Fibroblast of lung (primary cell): ENCODE measurements around the gene COMMD10.

Experiments used
- EZH2 ChIP-seq: IDR thresholded peaks from 2 replicates; pipeline ENCODE4 v1.5.1; 2012; ENCODE audit warnings: low read length, control low read depth, mild to moderate bottlenecking; ENCODE audit errors: missing control alignments
- TF ChIP-seq, protein P1 (sequence below), 2 donors: IDR thresholded peaks in 1 of 2; conservative IDR thresholded peaks in 1 of 2; 1 replicate in 1 of 2; 2 replicates in 1 of 2; pipeline ENCODE4 v1.5.1; 2011 to 2012; ENCODE audit warnings: low read length in 2 of 2, control low read depth in 1 of 2, inconsistent platforms in 1 of 2, low read depth in 1 of 2, mild to moderate bottlenecking in 1 of 2

DNA sequence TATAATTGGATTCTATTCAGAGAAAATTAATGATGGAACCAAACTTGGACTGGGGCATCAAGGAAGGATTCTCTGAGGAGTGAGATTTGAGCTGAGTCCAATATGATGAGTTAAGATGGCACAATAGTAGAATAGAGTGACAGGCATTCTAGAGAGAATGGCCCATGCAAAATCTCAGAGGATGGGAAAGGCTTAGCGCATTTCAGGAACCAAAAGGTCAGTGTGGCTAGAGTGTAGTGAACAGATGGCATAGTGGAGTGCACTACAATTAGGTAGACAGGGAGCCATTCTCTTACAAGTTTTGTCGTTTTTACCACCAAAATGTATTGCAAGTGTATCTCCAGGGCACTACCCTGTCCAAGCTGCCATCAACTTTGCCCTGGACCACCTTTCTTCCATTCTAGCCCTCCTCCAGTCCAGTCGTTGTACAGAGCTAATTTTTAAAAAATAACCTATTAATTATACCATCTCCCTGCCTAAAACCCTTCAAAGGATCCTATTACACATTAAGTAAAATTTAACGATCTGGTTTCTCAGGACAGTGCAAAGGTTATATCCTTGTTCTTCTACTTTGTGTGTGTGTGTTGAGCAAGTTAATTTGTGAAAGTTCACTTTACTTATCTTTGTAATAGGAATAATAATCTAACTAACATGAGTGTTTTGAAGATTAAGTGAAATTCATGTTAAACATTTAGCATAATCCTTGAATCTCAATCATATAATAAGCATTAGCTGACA is 211.7 kb downstream of the COMMD10 start:
- TF ChIP-seq, protein P1, sequence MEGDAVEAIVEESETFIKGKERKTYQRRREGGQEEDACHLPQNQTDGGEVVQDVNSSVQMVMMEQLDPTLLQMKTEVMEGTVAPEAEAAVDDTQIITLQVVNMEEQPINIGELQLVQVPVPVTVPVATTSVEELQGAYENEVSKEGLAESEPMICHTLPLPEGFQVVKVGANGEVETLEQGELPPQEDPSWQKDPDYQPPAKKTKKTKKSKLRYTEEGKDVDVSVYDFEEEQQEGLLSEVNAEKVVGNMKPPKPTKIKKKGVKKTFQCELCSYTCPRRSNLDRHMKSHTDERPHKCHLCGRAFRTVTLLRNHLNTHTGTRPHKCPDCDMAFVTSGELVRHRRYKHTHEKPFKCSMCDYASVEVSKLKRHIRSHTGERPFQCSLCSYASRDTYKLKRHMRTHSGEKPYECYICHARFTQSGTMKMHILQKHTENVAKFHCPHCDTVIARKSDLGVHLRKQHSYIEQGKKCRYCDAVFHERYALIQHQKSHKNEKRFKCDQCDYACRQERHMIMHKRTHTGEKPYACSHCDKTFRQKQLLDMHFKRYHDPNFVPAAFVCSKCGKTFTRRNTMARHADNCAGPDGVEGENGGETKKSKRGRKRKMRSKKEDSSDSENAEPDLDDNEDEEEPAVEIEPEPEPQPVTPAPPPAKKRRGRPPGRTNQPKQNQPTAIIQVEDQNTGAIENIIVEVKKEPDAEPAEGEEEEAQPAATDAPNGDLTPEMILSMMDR (conservative IDR thresholded peaks at IDR 0.05 in 1 of 2, IDR thresholded peaks at IDR 0.05 in 1 of 2; ENCODE audit: low read depth in 1 of 2, low read length in 2 of 2), result no peak
- TF ChIP-seq EZH2, result no peak
